DMS53 treated with DMSO at 0.1 percent for 48 hours (cell line): ENCODE data around the gene MDN1.

ENCODE experiments used
- DNase-seq: peaks from one replicate; lab custom pipeline; 2025; ENCODE audit not compliant: unreplicated experiment; lab: John Stamatoyannopoulos, UW

Gene MDN1

DNA sequence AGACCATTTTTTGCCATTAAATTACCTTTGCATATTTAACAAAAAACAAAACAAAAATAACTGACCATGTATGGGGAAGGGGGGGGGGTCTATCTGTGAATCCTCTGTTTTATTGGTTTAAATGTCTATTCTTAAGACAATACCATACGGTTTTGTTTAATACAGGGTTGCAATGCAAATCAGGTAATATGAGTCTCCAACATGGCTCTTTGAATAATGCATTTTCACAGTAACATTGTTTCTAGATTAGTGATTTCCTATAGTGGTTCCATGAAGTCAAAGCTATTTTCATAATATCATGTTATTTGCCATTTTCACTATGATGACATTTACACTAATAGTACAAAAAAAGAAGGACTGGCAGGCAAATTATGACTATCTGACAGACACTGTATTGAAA, 116.3 kb downstream of the MDN1 start:
- DNase-seq: no peak

DNA sequence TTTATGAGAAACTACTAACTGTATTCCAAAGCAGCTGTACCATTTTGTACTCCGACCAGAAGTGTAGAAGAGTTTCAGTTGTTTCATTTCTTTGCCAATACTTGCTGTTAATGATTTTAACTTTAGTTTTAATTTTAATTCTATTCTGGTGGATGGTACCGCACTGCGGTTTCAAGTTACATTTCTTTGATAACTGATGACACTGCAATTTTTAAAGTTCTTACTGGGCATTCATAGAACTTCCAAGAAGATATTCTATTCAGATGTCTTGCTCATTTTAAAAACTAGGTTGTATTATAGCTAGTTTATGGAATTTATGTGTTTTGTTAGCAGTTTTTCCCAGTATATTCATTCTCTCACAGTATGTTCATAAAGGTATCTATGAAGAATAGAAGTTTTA, 117.2 kb downstream of the MDN1 start:
- DNase-seq: no peak

DNA sequence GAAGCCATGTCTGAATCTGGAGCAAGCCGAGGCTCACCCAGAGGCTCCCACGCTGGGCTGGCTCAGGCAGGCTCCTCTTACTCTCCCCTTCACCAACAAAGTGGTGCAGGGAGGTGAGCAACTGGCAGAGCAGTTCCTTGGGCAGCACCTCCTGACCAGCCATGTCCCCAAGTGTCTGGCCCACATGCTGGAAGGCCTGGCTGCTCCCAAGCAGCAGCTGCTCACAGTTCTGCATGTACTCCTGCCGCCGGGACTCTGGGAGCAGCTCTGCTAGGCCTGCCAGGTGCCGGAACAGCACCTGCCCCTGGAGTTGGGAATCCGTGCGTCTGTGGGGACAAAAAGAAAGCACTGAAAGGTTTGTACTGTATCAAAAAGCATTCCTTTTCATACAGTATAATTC, 123.9 kb downstream of the MDN1 start:
- DNase-seq: no peak

- no peak for DNase-seq
Observed at GRCh38 chr6:89694428-89694827, 125.2 kb downstream of the MDN1 start.

- DNase-seq: no peak
Observed at GRCh38 chr6:89693207-89693606, 126.4 kb downstream of the MDN1 start.

GRCh38 chr6:89692256-89692655, 127.3 kb downstream of the MDN1 start:
- no peak for DNase-seq

DNA sequence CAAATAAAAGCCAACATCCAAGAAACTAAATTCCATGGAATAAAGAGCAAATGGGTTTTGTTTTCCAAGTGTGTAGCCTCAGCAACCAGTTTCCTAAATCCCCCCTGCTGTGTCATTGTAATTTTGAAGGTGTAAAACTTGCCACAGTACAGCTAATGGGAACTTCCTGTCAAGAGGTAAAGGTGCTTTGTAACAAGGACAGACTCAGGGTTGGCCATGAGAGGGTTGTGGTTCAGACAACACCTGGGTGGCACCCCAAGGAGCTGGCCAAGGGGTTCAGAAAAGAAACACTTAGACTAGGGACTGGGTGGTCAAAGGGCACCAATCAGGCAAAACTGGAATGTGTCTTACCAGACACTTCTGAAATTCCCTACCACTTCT, 128.7 kb downstream of the MDN1 start:
- DNase-seq: no peak

DNA sequence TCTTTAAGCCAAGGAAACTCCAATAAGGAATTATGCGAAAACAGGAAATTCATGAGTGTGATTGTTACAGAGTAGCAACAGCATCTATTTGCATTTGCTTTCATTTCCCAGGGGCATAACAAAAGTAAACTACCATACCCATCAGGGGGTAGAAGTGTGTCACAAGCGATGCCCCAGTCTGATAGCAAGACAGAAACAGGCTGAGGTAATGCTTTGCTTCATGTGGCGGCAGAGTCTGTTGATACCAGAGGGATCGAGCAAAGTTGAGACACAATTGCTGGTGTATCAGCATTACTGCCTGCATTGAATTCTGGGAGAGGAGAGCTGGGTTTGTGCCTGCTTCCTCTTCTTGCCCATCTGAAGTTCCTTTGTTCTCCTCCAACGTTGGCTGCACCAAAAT, 129.9 kb downstream of the MDN1 start:
- DNase-seq: no peak

- DNase-seq: no peak
Observed at GRCh38 chr6:89688328-89688727, 131.3 kb downstream of the MDN1 start.

- no peak for DNase-seq
Observed at GRCh38 chr6:89685311-89685710, 134.3 kb downstream of the MDN1 start.

- DNase-seq: no peak
Observed at GRCh38 chr6:89682991-89683390, 136.6 kb downstream of the MDN1 start.

GRCh38 chr6:89681983-89682564, 137.5 kb downstream of the MDN1 start:
- DNase-seq: no peak

GRCh38 chr6:89680551-89680950, 139.0 kb downstream of the MDN1 start:
- DNase-seq: no peak

DNA sequence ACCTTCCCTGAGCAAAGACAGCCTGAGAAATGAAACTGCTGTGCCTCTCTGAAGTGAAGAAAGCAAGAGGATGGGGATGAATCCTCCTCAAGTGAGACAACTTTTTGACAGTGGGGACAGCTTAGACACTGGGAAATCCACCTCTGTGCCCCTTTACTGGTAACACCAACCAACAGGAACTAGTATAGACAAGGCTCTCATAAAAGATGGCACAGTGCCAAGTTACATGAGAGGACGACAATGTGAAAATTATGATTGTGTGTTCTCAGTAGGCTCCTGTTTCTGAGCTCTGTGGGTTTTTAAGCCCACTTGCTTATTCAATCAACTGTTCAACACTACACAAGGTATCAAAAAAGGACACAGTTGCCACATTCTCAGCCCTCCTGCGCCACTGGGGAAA, 139.4 kb downstream of the MDN1 start:
- no peak for DNase-seq

GRCh38 chr6:89679215-89680120, 140.1 kb downstream of the MDN1 start:
- no peak for DNase-seq

DNA sequence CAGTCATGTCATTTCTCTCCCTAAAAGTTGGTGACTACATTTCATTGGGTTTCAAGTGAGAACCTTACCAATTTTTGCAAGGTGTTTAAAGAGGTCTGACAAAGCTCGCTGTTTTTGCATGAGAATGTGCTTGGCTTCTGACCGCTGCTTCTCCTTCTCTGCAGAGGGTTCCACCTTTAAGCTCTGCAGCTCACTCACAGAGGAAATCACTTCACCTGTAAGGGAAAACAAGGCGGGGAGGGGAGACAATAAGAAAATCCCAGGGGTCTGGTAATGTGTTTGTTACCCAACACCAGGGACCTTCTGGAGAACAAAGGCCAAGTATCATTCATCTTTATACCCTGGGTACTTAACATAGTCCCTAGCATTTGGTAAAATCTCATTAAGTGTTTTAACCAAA, 141.1 kb downstream of the MDN1 start:
- DNase-seq: no peak

- DNase-seq: no peak
Observed at GRCh38 chr6:89675949-89676748, 143.4 kb downstream of the MDN1 start.

DNA sequence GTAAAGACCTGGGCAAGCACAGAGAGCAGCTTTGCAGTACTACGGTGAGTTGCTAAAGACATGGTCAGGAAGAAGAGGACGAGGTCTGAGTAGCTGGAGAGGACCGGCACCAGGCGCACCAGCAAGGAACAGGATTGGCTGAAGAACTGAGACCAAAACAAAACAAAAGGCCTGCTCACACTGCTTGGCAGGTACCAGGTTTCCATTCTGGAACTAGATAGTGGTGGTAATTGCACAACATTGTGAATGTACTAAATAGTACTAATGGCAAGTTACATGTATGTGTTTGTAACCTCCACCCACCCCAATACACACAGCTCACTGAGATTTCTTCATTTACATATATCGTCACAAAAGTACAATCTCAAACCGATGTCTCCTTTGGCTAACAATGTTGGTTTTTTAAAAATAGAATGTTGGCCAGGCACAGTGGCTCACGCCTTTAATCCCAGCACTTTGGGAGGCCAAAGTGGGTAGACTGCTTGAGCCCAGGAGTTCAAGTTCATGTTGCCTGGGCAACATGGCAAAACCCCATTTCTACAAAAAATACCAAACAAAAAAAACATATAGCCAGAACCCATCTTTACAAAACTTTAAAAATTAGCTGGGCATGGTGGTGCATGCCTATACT, 148.5 kb downstream of the MDN1 start:
- DNase-seq: no peak

DNA sequence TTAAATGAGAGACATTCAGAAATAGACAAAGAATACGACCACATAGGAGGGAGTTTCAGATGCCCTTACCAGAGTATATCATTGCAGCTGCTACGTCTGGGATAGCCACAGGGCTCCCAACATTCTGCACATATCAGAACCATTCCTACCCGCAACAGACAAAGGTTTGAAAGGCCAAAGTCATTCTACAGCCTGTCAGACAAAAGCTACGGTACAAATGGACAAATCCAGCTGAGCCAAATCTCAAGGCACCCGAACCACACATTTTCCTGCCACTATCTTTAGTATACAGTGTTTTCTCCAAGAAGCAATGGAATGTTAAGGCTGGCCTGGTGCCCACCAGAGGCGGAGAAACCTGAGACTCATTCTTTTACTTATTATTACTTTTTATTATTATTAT, 150.6 kb downstream of the MDN1 start:
- no peak for DNase-seq

DNA sequence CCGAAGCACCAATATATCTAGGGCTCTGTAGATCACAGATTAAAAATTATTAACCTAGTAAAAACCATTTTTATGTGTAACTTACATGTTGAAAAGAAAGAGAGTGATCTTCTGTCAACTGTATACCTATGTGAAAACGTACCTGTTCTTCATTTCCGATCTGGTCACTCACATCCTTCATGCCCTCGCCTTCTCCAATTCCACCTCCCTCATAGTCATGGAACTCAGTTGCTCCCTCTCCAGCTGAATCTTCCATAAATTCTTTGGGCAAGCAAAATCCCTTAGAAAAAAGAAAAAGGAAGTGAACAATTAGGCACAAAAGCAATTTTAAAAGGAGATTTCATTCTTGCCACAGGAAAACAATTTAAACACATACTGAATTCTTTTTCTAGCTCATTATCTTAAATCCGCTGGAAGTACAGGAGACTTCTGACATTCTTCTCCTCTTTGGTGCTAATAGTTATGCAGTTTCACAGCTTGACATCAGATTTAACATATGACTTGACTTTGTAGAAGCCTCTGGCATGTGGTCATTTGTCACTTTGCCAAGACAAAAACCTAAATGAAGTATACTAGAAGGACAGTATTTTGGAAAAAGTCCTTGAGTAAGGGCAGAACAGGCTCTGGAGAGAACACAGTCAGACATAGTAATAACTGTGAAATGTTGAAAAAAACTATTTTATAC, 151.6 kb downstream of the MDN1 start:
- no peak for DNase-seq

- DNase-seq: no peak
Observed at GRCh38 chr6:89662659-89663223, 156.9 kb downstream of the MDN1 start.
